GM13976 (cell line): ENCODE results near the gene TLK2.

ENCODE experiments used
- DNase-seq: peaks from one replicate; pipeline ENCODE4 v3.0.0; 2012; ENCODE audit warnings: low spot score
- in situ Hi-C: fragments of 300-500 bp; cut with MboI; formaldehyde crosslinking; loops from one replicate; pipeline ENCODE4 v1.12.0; 2022; ENCODE audit warnings: low sequenced_read_pairs, mixed read lengths, inconsistent platforms; ENCODE audit not compliant: unreplicated experiment
- TF ChIP-seq, protein P1 (sequence below): IDR thresholded peaks from 2 replicates; pipeline ENCODE4 v1.5.1; 2012; ENCODE audit warnings: borderline replicate concordance, mild to moderate bottlenecking; ENCODE audit not compliant: insufficient read depth; ENCODE audit errors: extremely low read depth, missing control alignments, control extremely low read depth

The TLK2 gene

DNA sequence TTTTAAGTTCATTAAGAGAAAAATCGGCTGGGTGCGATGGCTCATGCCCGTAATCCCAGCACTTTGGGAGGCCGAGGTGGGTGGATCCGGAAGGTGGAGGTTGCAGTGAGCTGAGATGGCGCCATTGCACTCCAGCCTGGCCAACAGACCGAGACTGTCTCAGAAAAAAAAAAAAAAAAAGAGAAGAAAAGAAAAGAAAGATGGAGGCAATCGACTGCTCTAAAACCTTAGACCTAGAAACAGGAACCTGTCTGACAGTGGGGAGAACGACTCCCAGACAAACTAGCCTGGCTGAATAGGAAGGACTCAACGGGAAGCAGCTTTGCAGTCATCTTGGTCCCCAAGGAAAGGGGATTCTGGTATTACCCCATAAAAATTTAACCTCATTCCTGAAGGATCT is 162.5 kb downstream of the TLK2 start:
- in situ Hi-C loops, result no loop called here
- TF ChIP-seq, protein P1, sequence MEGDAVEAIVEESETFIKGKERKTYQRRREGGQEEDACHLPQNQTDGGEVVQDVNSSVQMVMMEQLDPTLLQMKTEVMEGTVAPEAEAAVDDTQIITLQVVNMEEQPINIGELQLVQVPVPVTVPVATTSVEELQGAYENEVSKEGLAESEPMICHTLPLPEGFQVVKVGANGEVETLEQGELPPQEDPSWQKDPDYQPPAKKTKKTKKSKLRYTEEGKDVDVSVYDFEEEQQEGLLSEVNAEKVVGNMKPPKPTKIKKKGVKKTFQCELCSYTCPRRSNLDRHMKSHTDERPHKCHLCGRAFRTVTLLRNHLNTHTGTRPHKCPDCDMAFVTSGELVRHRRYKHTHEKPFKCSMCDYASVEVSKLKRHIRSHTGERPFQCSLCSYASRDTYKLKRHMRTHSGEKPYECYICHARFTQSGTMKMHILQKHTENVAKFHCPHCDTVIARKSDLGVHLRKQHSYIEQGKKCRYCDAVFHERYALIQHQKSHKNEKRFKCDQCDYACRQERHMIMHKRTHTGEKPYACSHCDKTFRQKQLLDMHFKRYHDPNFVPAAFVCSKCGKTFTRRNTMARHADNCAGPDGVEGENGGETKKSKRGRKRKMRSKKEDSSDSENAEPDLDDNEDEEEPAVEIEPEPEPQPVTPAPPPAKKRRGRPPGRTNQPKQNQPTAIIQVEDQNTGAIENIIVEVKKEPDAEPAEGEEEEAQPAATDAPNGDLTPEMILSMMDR, result no peak
- DNase-seq, result no peak

DNA sequence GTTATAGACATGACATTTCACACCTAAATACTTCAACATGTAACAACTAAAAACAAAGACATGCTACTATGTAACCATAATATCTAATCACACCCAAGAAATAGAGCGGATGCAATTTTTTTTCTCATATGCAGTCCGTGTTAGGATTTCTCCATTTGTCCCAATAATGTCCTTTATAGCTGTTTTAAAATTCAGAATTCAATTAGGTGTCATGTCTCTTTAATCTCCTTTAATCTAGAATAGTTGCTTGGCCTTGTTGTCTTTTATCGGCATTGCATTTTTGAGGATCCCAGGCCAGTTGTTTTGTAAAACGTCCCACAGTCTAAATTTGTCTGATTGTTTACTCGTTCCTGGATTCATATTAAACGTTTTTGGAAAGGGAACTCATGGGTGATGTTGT is 163.3 kb downstream of the TLK2 start:
- TF ChIP-seq, protein P1, result no peak

DNA sequence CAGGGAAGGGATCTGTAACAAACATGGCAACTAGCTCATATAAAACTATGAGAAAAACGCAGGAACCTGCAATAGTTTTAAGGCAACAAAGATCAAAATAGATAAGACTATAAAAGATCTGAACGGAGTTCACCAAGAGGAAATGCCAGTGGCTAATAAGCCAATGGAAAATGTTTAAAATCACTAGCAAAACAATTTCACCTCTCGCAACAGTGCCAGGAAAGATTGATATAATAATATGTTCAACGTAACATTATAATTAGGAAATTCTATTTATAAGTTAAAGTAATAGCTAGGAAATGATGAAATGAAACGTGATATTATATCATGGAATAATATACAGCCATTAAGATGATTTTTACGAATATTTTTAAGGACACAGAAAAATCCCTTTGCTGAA is 164.9 kb downstream of the TLK2 start:
- TF ChIP-seq, protein P1, result no peak
- DNase-seq, result no peak
- in situ Hi-C loops, result no loop called here

More for the DNA sequence above, 163.3 kb downstream of the TLK2 start:
- in situ Hi-C loops, result no loop called here
- no peak for DNase-seq

DNA sequence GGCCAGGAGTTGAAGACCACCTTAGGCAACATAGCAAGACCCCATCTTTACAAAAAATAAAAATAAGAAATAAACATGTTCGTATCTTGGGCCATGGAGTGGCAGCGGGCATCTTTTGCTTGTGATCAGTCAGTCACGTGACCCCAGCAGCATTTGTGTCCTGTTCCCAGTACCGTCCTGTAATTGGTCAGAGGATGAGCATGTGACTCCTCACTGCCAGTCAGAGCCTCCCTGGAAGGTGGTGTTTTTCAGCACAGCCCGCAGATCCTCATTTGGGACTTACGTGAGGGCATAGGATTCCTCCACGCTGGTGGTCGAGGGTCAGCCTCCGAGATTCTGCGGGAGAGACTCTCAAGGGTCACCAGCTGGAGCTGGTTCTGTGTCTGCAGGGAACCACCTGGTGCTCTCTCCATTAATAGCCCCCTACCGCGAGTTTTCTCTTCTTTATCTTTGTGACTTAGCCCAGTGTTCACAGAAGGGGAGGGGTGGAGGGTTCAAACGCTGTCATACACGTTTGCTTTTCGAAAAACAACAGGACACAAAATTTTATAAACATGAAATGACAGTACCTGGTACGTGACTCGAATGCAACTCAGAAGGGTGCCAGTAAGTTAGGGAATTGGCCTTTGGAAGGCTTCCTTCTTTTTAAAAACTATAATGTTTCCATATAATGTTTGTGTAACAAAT is 166.0 kb downstream of the TLK2 start:
- in situ Hi-C loops, result no loop called here
- no peak for DNase-seq
- TF ChIP-seq, protein P1, result no peak

DNA sequence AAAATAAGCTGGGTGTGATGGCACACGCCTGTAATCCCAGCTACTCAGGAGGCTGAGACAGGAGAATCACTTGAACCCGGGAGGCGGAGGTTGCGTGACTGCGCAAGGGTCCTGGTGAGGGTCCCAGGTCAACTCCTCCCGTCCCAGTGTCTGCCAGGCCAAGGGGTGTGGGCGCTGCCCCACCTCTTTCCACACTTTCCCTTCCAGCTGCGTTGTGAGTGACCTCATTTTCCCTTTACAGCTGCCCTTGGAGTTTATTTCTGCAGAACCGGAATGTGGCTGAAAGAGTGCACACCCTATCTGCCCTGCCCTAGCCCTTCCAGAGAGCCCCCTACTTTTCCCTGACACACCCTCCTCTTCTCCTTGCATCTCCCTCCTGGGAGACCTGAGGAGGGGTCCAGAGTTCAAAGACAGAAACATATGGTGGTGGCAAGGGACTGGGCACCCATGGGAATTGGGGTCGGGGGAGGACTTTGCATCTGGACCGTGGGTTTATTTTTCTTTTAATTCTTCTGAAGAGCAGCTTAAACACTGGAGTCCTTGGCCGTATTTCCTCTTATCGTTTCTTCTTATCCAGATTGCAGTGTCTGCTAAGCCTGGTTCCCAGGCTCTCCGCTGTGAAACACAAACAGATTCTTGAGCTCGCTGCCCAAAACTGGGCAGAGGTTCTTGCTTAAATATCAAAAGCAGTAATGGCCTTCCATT is 169.8 kb downstream of the TLK2 start:
- DNase-seq, result no peak
- TF ChIP-seq, protein P1, result no peak
- in situ Hi-C loops, result no loop called here

DNA sequence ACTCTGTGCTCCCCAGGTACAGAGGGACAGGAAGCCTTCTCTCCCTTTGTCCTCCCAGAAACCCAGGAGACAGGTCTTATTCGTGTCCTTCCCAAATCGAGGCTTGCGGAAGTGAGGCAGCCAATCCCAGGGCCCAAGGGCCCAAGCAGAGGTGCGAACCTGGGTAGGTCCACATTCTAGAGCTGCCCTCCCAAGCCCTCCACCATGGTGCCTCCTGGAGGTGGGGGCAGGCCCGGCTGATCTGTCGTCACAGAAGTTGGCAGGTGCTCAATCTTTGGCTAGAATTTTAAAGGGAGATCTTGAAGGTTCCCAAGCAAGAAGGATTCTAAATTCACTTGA is 170.3 kb downstream of the TLK2 start:
- in situ Hi-C loops, result no loop called here
- TF ChIP-seq, protein P1, result no peak
- no peak for DNase-seq

DNA sequence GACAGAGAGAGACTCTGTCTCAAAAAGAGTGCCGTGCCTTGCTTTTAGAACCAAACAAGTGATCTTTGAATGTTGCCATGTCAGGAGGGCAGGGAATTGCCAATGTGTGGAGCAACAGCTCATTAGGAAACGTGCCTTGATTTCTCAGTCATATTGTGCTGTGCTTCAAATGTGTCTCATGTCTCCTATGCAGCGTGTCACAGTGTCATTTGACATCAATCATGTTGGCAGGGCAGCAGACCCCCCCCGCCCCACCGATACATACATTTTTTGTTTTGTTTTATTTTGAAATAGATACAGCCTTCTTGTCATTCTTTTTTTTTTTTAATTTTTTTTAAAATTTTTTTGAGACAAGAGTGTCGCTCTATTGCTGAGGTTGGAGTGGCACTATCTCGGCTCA is 170.9 kb downstream of the TLK2 start:
- in situ Hi-C loops, result no loop called here
- DNase-seq, result no peak
- TF ChIP-seq, protein P1, result no peak
